GM18526 (cell line): ENCODE results near the gene MVB12A.

ENCODE experiments used
- POLR2A ChIP-seq: IDR thresholded peaks from 3 replicates; pipeline ENCODE4 v1.6.1; 2011; ENCODE audit not compliant: insufficient read length; ENCODE audit errors: extremely low read depth

MVB12A gene

DNA sequence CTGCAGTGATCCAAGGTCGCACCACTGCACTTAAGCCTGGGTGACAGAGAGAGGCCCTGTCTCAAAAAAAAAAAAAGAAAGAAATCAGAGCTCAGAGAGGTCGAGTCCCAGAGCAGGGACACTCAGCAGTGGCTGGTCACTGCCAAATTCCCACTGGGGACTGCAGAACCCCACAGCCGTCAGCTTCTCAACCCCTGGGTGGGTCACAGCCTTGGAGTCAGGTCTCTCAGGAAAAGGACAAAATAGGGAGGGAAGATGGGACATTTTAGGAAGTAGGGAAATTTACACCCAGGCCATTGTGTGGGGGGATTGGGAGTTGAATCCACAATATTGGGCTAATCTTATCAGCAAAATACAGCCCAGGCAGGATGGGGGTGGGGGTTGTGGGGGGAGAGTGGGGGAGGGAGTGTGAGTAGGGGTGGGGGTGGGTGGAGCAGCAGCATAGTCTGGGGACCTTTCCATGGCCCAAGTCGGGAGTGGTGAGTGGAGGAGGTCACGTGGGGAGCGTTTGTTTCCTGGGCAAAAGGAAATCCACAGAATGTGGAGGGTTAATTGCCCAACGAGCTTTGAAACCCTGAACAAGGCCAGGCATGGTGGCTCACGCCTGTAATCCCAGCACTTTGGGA, 20.8 kb upstream of the MVB12A start:
- no peak for TF ChIP-seq POLR2A

DNA sequence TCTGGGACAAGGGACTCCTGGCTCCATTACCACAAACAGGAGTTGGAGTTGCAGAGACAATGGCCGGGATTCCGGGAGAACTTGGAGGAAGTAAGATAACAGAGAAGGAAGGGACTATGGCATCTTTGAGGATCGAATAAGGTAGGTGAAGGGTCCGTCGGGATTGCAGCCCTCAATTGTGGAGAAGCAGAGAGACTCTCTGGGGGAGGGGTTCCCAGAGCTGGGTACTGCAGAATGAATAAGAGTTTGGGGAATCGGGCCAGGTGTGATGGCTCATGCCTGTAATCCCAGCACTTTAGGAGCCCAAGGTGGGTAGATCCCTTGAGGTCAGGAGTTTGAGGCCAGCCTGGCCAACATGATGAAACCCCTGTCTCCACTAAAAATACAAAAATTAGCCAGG, 18.2 kb upstream of the MVB12A start:
- TF ChIP-seq POLR2A = no peak

DNA sequence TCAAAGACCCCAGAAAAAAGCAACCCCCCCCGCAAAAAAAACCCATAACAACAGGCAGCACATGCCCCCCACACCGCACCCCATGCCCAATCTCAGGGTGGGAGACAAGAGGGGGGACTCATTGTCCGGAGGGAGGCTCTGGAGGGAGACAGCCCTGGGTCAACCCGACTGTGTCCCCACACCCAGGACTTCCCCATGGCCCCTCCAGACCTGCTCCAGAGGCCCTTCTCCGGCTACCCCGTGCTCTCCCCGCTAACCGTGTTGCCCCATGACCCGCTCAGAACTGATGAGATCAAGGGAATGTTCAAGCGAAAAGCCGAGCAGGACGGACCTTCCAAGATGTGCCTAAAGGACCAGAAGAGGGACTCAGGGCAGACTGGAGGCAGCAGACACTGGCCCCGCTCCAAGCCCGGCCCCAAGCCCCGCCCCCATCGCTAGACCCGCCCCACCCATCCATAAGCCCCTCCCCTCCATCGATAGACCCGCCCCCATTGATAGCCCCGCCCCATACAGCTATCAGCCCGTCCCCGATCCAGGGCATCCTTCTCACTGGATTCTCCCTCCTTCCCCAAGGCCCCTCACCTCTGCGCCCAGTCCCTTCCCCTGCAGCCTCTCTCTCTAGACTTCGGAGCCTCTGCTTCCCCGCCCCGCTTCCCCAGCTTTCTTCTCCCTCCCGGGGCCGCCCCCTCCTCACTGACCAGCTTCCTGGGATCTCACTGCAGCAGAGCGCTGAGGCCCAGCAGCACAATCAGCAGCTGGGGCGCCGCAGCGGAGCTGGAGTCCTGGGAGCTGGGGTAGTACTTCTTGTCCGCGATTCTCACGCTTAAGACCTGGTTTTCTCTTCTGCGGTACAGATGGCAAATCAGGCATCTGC, 16.6 kb upstream of the MVB12A start:
- no peak for TF ChIP-seq POLR2A

DNA sequence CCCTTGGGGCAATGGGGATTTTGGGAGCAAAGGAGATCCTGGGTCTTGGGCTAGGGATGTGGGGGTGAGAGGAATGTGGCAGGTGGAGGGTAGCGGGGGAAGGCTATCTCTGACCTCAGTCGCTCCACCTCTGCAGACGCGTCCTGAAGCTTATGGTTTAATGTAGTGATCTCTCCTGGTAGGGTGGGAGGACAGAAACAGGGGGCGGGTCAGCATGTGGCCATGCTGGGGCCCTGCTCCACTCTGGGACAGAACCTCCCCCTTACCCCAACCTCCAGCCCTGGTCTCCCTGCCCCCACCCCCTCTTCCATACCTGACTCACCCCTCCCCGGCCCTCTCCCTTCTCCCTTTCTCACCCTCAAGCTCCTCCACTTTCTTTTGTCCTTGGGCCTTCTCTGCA, 15.8 kb upstream of the MVB12A start:
- no peak for TF ChIP-seq POLR2A

DNA sequence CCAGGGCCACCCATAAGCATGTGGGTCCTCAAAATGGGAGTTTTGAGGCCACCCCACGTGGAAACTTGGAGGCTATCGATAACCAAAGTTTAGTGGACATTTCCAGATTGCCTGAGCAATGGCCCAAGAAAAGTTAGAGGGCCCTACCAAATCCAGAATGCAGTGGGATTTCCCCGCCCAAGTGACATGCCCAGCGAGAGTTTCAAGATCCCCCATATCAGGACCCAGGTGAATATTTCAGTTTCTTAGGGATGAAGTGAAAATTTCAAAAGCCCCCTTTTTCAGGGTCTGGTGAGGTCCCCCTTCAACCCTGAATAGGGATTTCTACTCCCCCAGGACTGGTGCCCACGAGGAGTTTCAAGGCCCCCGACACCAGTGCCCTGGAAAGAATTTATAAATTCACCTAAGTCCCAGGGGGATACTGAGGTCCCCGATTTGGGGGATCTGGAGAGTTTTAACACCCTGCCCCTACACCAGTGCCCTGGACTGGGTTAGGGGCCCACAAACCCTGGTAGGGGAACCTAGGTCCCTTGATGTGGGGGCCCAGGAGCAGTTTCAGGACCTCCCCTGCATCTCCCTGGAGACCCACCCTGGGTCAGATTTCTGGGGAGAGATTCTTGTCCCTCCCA, 15.1 kb upstream of the MVB12A start:
- no peak for TF ChIP-seq POLR2A

DNA sequence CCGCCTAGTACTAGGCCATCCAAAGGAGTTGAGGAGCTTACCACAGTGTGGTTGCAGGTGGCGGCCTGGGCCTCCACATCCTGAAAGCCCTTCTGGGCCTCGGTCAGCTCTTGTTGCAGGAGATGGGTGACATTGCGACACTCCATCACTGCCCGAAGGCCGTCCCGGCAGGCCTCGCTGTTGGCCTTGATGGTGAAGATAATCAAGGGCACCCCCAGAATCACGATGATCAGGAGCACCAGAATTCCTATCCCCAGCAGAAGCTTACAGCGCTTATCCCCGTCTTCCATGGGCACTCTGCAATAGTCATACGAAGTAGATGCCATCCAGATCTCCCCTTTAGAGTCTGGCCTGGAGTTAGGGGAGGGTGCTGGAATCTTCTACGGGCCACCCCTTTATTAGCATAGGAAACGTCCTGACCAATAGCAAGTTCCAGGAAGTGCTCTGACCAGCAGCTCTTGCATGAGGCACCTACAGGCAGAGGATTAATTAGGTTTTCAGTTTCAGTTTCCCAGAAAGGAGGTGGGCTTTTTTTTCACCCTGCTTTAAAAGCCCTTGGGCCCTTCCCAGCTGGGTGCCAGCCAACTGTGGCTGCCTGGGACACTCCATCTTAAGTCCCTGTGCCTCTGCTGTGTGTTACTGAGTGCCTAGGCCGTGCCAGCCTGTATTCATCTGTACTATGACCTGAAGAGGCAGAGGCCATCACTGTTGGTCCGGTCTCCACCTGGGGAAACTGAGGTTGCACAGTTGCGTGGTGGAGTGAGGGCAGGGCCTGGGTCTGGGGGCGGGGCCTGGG, 14.4 kb upstream of the MVB12A start, which contains the start of gene BST2:
Gene BST2, minus strand, starts transcription at position 381 of the 796 bp plus-strand sequence. Its CDS starts 55 bp downstream, at position 326.
- TF ChIP-seq POLR2A = peak; percentile 78

DNA sequence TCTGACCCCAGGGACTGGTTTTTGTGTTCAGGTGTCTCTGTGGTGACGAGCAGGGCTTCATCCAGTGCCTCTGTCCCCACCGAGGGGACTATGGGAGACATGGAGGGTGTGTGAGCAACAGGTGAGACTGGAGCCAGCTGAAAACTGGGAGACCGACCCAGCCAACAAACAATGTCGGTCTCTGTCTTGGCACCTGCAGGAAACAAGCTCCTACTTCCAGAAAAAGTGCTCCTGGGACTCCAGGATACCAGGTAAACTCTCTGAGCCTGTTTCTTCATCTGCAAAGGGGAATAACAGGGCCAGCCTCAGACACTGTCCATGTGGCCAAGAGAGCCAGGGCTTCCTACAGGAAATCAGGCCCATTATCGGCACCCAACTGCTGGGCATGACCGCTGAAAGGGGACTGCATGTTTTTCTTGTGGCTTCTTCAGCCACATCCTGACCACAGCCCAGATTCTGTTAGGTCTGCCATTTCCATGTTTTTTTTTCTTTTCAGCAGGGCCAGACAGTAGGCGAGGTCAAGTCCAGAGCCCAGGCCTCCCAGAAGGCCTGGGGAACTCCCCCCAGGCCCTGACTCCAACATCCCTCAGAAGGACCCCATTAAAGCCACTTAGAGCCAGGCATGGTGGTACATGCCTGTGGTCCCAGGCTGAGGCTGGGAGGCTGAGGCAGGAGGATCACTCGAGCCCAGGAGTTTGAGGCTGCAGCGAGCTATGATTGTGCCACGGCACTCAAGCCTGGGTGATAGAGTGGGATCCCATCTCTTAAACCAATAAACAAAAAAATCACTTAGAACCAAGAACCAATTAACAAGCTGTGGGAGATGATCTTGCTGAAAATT, 13.6 kb upstream of the MVB12A start:
- TF ChIP-seq POLR2A = peak; percentile 47

DNA sequence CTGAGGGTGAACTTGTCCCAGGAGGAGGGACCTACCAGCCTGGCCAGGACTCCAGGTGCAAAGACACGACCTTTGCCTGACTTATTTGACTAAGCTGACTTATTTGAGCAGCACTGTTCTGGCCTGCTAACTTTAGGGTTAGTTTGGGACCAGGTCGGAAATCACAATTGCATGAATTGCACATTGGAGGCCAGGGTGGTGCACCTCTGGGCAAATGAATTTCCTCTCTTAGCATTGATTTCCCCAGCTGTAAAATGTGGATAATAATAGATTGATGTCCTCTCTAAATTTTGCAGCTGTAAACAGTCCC, 13.0 kb upstream of the MVB12A start:
- TF ChIP-seq POLR2A = no peak

DNA sequence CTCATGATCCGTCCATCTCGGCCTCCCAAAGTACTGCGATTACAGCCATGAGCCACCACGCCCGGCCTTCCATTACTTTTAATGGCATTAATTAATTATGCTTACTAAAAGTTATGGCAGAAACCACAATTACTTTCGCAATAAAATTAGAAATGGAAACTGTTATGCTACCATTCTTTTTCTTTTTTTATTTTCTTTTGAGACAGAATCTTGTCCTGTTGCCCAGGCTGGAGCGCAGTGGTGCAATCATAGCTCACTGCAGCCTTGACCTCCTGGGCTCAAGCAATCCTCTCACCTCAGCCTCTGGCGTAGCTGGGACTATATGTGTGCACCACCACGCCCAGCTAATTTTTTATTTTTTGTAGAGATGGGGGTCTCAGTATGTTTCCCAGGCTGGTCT, 9.9 kb upstream of the MVB12A start:
- TF ChIP-seq POLR2A = no peak

DNA sequence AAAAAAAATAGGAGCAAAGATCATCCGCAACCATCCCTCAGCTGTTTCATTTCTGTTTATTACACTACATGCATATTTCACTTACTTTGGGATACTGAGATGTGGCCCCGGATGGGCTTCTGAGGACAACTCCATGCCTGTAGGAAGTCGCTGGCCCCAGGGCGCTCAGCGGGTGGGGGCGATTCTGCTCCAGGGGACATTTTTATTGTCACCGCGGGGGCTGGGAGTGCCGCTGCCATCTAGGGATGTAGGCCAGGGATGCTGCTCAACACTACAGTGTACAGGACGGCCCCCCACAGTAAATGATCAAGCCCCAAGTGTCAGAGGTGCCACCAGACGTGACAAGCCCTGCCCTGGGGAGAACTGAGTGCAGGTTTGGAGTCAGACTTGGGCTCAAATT, 8.0 kb upstream of the MVB12A start:
- TF ChIP-seq POLR2A = no peak

DNA sequence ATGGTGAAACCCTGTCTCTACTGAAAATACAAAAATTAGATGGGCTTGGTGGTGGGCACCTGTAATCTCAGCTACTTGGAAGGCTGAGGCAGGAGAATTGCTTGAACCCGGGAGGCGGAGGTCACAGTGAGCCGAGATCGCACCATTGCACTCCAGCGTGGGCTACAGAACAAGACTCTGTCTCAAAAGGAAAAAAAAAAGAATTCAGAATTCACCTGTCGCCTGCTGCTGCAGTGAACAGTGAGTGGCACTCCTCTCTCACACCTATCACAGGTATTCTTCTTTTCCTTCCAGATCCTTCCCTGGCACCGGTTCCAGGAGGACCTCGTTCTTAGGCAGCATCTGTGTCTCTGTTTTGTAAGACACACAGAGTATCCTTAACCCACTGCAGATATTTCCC, 5.8 kb upstream of the MVB12A start:
- no peak for TF ChIP-seq POLR2A

DNA sequence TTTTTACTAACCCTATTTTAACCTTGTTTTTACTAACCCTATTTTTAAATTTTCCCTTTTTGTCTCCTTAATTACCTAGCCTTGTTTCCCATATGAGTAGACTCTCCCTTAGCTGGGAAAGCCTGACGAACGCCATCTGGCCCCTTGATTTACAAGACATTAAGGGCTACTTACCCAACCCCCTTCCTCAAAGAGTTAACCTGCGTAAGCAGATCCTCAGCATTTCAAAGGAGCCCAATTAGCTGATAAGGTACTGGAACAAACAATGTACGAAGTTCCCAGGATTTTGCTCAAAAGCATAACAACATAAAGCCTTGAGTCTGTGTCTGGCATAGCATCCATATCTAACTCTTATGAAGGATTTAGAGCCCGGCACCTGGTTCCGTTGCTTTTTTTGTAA, 4.7 kb upstream of the MVB12A start:
- no peak for TF ChIP-seq POLR2A

DNA sequence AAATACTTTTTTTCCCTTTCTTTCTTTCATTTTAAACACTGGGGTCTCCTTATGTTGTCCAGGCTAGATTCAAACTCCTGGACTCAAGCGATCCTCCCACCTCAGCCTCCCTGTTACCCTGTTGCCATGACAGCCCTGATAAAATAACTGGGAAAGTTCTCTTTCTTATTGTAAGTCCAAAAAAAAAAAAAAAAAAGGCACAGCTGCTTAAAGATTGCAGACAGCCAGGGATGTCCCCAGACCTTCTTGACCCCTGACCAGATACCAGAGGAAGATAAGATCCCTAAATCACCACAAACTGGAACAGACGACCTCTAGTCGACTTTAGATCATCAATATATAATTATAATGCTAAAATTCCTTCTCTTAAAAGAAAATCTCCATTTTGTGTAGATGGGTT, 1.1 kb upstream of the MVB12A start:
- TF ChIP-seq POLR2A = no peak

DNA sequence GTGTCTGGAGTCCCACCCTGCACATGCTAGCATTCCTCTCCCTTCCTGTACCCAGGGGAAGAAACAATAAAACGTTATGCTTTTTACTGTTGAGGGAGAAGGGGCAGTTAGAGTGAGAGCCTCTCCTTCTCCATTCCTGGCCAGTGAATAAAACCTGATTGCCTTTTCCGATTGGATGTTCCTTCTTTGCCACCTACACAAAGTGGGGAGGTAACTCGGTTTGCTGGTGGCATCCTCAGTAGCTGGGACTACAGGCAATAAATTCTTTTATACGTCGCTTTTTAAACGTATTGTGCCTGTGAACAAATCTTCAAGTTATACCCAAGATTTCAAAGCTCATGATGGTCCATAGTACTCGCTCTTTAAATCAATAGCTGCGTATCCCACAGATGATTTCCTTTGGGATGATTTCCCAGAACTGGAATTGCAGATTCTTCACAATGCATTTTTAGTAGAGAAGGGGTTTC, 660 bp upstream of the MVB12A start:
- no peak for TF ChIP-seq POLR2A

DNA sequence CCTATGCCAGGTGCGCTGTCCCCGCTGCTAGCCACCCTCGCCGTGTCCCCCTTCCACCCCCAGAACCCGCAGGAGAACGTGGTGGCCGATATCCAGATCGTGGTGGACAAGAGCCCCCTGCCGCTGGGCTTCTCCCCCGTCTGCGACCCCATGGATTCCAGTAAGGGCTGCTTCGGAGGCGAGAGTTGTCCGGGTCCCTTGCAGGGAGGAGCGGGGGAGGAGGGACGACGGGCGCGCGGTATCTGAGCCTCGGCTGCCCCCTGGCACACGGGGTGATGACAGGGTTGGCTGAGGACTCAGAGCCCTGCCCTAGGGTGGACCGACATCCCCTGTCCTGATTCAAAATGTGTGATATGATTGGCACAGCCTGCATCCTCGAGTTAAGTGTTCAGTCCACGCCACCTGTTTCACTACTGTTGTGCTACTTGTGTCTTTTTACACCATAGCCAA, 653 bp downstream of the MVB12A start:
- no peak for TF ChIP-seq POLR2A

DNA sequence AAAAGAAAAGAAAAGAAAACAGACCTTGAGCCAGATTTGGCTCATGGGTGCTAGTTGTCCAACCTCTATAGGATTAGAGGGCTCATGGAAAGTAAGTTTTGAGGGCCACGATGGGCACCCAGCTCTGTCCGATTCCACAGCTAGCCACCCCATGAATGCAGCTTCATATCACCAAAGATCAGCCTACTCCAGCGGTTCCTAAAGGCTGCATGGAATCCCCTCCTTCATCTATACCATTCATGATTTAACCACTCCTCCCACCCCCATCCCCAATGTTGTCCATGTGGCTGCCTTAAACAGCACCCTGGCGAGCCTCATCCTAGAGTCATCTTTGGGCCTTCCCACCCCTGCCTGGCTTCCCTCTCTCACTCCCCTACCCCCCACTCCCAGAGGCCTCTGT, 2.1 kb downstream of the MVB12A start:
- TF ChIP-seq POLR2A = no peak
